ENCODE data around the gene SOX6.

The SOX6 gene

GRCh38 chr11:16299884-16300782 is 56.2 kb downstream of the SOX6 start:
- in situ Hi-C loops (cut with HindIII; ENCODE audit: low sequenced_read_pairs) = no loop called here
- DNase-seq (ENCODE audit: low read depth) = no peak
- H3K4me3 ChIP-seq (ENCODE audit: low read depth, low read length) = no peak overlapping the region
- TF ChIP-seq CTCF (IDR thresholded peaks at IDR 0.05; ENCODE audit: low read depth, low read length, missing control alignments) = no peak

GRCh38 chr11:16299390-16299789 is 57.0 kb downstream of the SOX6 start:
- no peak for TF ChIP-seq CTCF (IDR thresholded peaks at IDR 0.05; ENCODE audit: low read depth, low read length, missing control alignments)
- in situ Hi-C loops (cut with HindIII; ENCODE audit: low sequenced_read_pairs) = no loop called here
- H3K4me3 ChIP-seq (ENCODE audit: low read depth, low read length) = no peak overlapping the region
- no peak for DNase-seq (ENCODE audit: low read depth)

- no peak for DNase-seq (ENCODE audit: low read depth)
- no peak for TF ChIP-seq CTCF (IDR thresholded peaks at IDR 0.05; ENCODE audit: low read depth, low read length, missing control alignments)
- in situ Hi-C loops (cut with HindIII; ENCODE audit: low sequenced_read_pairs) = no loop called here
- H3K4me3 ChIP-seq (ENCODE audit: low read depth, low read length) = no peak overlapping the region
These were observed 59.0 kb downstream of the SOX6 start for GRCh38 chr11:16297332-16297731.

- in situ Hi-C loops (cut with HindIII; ENCODE audit: low sequenced_read_pairs) = no loop called here
- no peak overlapping the region for H3K4me3 ChIP-seq (ENCODE audit: low read depth, low read length)
- DNase-seq (ENCODE audit: low read depth) = no peak
- no peak for TF ChIP-seq CTCF (IDR thresholded peaks at IDR 0.05; ENCODE audit: low read depth, low read length, missing control alignments)
These were observed 60.1 kb downstream of the SOX6 start for GRCh38 chr11:16296273-16296672.

GRCh38 chr11:16295592-16295991 is 60.8 kb downstream of the SOX6 start:
- in situ Hi-C loops (cut with HindIII; ENCODE audit: low sequenced_read_pairs) = no loop called here
- no peak overlapping the region for H3K4me3 ChIP-seq (ENCODE audit: low read depth, low read length)
- no peak for DNase-seq (ENCODE audit: low read depth)
- TF ChIP-seq CTCF (IDR thresholded peaks at IDR 0.05; ENCODE audit: low read depth, low read length, missing control alignments) = no peak

- H3K4me3 ChIP-seq (ENCODE audit: low read depth, low read length) = no peak overlapping the region
- DNase-seq (ENCODE audit: low read depth) = no peak
- in situ Hi-C loops (cut with HindIII; ENCODE audit: low sequenced_read_pairs) = no loop called here
- no peak for TF ChIP-seq CTCF (IDR thresholded peaks at IDR 0.05; ENCODE audit: low read depth, low read length, missing control alignments)
These were observed 63.1 kb downstream of the SOX6 start for GRCh38 chr11:16293204-16293681.
